GM12878 (cell line): ENCODE data around the gene DACH1. TPM values are rescaled to one million over a fixed set of nuclear protein-coding genes. Genes with fewer than 3 reads are reported as not detected.

ENCODE experiments used
- ATF2 ChIP-seq: IDR thresholded peaks from 2 replicates; pipeline ENCODE4 v1.6.1; 2012; ENCODE audit warnings: low read length, inconsistent platforms
- BACH1 ChIP-seq: fragments of 450-650 bp; IDR thresholded peaks from 2 replicates; pipeline ENCODE4 v1.6.1; 2017; ENCODE audit warnings: mild to moderate bottlenecking, borderline replicate concordance
- CHD2 ChIP-seq: IDR thresholded peaks from 2 replicates; pipeline ENCODE4 v1.6.1; 2011; ENCODE audit warnings: low read depth, low read length, improper control_type of control experiment, borderline replicate concordance
- CREB1 ChIP-seq: IDR thresholded peaks from 2 replicates; pipeline ENCODE4 v1.6.1; 2012; ENCODE audit warnings: low read depth, mild to moderate bottlenecking, inconsistent platforms
- HSF1 ChIP-seq: fragments of 150-350 bp; IDR thresholded peaks from 2 replicates; pipeline ENCODE4 v1.6.1; 2014; ENCODE audit warnings: mild to moderate bottlenecking, low read depth, low read length
- IRF4 ChIP-seq: IDR thresholded peaks from 2 replicates; pipeline ENCODE4 v1.6.1; 2011; ENCODE audit warnings: low read depth, low read length
- IRF5 ChIP-seq: fragments of 450-650 bp; IDR thresholded peaks from 2 replicates; pipeline ENCODE4 v1.6.1; 2017; ENCODE audit warnings: borderline replicate concordance
- JUND ChIP-seq: IDR thresholded peaks from 2 replicates; pipeline ENCODE4 v1.6.1; 2012; ENCODE audit warnings: low read depth, mild to moderate bottlenecking, low read length, improper control_type of control experiment, moderate library complexity
- LARP7 ChIP-seq: fragments of 450-650 bp; IDR thresholded peaks from 2 replicates; pipeline ENCODE4 v1.6.1; 2017; ENCODE audit warnings: mild to moderate bottlenecking
- PBX3 ChIP-seq: IDR thresholded peaks from 2 replicates; pipeline ENCODE4 v1.6.1; 2011; ENCODE audit warnings: mild to moderate bottlenecking, low read depth, low read length, moderate library complexity; ENCODE audit not compliant: insufficient replicate concordance
- RUNX3 ChIP-seq: IDR thresholded peaks from 2 replicates; pipeline ENCODE4 v1.6.1; 2012; ENCODE audit warnings: low read length, inconsistent platforms
- polyA plus RNA-seq, 11 experiments: library from polyadenylated mRNA; depleted of rRNA in 4 of 11; unstranded in 6 of 11; stranded (reverse) in 5 of 11; fragments of >200 nt; fragmentation: Nextera tagmentation in 4 of 11; fragmentation: Illumina TruSeq in 1 of 11; extraction: Ambion mirVana in 4 of 11; extraction: Trizol in 1 of 11; gene quantifications; 1 replicate in 1 of 11; 2 replicates in 10 of 11; pipeline versions ENCODE4 v1.2.1 to v1.2.3, GENCODE V29; 2011 to 2016; ENCODE audit warnings: inconsistent platforms in 2 of 11, missing spikeins in 2 of 11, low read depth in 1 of 11
- total RNA-seq, 4 experiments: library from RNA; depleted of rRNA in 3 of 4; stranded (reverse); fragments of >200 nt in 3 of 4; fragmentation: Illumina TruSeq in 1 of 4; extraction: Trizol in 1 of 4; gene quantifications; 2 replicates each; pipeline versions ENCODE4 v1.2.1 to v1.2.3, GENCODE V29; 2013 to 2021

The DACH1 gene
- total and polyA plus RNA-seq, 10 of the 15 experiments (the other 5 are each of a cell fraction or from before 2014, with no cell fraction given): 0.05 TPM; not detected in 9

- TF ChIP-seq PBX3: no peak
- TF ChIP-seq LARP7: no peak
- TF ChIP-seq CREB1: no peak
- TF ChIP-seq BACH1: no peak
- no peak for TF ChIP-seq JUND
- TF ChIP-seq RUNX3: no peak
- TF ChIP-seq HSF1: no peak
- no peak for TF ChIP-seq IRF5
- TF ChIP-seq CHD2: no peak
- TF ChIP-seq ATF2: no peak
- no peak for TF ChIP-seq IRF4
Measured at GRCh38 chr13:71621174-71622124, 245.6 kb downstream of the DACH1 start (continued).
